Retinal pigment epithelial cell (primary cell): ENCODE results near the gene HEXIM2.

Experiments used
- DNase-seq: peaks from one replicate; pipeline ENCODE4 v3.0.0-alpha.2; 2010; ENCODE audit warnings: low read depth
- H3K4me3 ChIP-seq: 2 replicates; pipeline ENCODE4 v1.5.1; 2011; ENCODE audit warnings: mild to moderate bottlenecking, low read length, control low read depth, moderate library complexity
- TF ChIP-seq, protein P1 (sequence below): conservative IDR thresholded peaks from 2 replicates; pipeline ENCODE4 v1.5.1; 2011; ENCODE audit warnings: low read depth, low read length, control low read depth, inconsistent platforms

The HEXIM2 gene

DNA sequence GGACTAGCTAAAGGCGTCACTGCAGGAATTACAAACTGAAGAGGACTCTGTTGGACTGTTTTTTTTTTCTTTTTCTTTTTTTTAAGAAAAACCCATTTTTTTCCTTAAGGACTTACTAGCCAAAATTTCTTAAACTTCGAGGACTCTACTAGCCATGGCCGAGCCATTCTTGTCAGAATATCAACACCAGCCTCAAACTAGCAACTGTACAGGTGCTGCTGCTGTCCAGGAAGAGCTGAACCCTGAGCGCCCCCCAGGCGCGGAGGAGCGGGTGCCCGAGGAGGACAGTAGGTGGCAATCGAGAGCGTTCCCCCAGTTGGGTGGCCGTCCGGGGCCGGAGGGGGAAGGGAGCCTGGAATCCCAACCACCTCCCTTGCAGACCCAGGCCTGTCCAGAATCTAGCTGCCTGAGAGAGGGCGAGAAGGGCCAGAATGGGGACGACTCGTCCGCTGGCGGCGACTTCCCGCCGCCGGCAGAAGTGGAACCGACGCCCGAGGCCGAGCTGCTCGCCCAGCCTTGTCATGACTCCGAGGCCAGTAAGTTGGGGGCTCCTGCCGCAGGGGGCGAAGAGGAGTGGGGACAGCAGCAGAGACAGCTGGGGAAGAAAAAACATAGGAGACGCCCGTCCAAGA lies 12.5 kb upstream of the HEXIM2 start:
- DNase-seq: no peak
- peak overlapping the region; percentile 96 for H3K4me3 ChIP-seq
- TF ChIP-seq, protein P1, sequence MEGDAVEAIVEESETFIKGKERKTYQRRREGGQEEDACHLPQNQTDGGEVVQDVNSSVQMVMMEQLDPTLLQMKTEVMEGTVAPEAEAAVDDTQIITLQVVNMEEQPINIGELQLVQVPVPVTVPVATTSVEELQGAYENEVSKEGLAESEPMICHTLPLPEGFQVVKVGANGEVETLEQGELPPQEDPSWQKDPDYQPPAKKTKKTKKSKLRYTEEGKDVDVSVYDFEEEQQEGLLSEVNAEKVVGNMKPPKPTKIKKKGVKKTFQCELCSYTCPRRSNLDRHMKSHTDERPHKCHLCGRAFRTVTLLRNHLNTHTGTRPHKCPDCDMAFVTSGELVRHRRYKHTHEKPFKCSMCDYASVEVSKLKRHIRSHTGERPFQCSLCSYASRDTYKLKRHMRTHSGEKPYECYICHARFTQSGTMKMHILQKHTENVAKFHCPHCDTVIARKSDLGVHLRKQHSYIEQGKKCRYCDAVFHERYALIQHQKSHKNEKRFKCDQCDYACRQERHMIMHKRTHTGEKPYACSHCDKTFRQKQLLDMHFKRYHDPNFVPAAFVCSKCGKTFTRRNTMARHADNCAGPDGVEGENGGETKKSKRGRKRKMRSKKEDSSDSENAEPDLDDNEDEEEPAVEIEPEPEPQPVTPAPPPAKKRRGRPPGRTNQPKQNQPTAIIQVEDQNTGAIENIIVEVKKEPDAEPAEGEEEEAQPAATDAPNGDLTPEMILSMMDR: peak; percentile 88

DNA sequence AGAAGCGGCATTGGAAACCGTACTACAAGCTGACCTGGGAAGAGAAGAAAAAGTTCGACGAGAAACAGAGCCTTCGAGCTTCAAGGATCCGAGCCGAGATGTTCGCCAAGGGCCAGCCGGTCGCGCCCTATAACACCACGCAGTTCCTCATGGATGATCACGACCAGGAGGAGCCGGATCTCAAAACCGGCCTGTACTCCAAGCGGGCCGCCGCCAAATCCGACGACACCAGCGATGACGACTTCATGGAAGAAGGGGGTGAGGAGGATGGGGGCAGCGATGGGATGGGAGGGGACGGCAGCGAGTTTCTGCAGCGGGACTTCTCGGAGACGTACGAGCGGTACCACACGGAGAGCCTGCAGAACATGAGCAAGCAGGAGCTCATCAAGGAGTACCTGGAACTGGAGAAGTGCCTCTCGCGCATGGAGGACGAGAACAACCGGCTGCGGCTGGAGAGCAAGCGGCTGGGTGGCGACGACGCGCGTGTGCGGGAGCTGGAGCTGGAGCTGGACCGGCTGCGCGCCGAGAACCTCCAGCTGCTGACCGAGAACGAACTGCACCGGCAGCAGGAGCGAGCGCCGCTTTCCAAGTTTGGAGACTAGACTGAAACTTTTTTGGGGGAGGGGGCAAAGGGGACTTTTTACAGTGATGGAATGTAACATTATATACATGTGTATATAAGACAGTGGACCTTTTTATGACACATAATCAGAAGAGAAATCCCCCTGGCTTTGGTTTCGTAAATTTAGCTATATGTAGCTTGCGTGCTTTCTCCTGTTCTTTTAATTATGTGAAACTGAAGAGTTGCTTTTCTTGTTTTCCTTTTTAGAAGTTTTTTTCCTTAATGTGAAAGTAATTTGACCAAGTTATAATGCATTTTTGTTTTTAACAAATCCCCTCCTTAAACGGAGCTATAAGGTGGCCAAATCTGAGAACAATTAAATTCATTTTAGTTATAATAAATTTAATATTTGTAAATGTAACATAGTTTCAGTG lies 11.7 kb upstream of the HEXIM2 start:
- peak overlapping the region; percentile 96 for H3K4me3 ChIP-seq
- no peak for DNase-seq
- TF ChIP-seq, protein P1: no peak

DNA sequence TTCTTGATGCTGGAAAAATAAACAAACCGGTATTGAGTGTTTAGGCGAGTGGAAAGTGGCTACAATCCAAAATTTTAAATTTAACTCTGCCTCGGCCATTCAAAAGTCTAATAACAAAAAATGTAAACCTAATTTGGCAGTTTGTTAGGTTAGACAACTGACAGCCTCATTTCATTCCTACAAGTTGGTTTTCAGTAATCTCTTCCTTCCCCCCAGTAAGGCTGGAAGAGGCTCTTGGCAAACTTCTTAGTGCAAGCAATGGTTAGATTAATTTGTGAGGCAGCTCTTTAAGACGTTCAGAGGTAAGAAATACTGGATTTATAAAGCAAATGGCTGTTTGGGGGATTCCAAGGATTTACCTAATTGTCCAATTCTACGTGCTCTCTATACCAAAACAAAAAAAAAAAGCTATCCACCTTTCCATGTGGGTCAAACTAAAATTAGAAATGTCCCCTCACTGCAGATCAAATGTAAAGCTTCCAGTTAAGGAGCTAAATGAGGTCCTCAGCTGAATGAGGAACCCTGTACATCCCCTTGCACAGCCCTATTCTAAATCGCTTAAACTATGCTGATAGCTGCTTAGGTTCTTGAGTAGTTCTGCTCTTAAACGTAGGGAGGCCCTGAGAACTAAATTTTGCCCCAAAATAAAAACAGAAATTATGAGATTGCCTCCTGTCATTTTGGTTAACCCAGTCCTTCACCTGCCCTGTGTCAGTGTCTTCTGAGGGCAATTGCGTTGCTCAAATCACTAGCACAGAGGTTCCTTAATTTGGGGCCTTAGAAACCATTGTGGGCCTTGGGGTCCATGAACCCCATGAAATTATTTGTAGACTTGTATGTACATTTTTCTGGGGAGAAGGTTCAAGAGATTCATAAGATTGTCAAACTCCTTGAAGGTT lies 10.5 kb upstream of the HEXIM2 start:
- H3K4me3 ChIP-seq: peak overlapping the region; percentile 96

DNA sequence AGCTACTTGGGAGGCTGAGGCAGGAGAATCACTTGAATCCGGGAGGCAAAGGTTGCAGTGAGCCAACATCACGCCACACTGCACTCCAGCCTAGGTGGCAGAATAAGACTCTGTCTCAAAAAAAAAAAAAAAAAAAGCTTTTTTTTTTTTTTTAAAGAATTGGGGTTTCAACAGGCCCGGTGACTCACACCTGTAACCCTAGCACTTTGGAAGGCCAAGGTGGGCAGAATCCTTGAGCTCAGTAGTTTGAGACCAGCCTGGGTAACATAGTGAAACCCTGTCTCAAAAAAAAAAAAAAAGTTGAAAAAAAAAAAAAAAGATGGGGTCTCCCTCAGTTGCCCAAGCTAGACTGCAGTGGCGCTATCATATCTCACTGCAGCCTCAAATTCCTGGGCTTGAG lies 6.6 kb upstream of the HEXIM2 start:
- TF ChIP-seq, protein P1: no peak
- no peak for DNase-seq
- no peak overlapping the region for H3K4me3 ChIP-seq

More for the DNA sequence above, 10.5 kb upstream of the HEXIM2 start:
- TF ChIP-seq, protein P1: no peak
- no peak for DNase-seq

DNA sequence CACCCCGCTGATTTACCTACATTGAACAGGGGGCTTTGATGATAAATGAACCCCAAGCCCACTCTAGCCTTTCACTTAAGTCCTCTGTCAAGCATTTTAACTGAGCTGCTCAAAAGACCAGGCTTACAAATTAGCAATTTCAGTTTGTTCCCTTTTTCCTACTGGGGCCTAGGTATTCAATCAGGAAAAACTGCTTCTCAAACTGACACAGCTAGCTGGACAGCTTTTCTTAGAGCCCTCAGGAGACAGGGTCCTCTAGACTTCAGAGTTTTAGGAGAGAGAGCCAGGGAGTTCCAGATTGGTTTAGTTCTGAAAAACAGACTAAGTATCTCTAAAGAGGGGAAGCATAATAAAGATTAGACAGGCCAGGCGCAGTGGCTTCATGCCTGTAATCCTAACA lies 6.2 kb upstream of the HEXIM2 start:
- TF ChIP-seq, protein P1: no peak
- no peak for DNase-seq
- no peak overlapping the region for H3K4me3 ChIP-seq

DNA sequence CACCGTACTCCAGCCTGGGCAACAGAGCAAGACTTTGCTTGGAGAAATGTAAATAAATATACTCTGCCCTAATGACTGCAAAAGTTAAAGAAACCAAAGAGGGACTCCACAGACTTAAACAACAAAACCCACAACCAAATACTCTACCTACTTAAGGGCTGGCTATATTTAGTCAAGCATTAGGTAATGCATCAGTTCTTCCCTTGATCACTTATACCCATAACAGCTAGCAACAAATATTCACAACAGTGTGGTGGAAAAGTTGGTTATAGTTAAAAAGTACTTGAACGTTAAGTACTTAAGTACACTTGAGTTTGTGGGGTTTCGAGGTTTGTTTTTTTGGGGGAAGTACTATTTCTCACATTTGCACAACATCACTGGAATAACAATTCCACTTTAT lies 5.4 kb upstream of the HEXIM2 start:
- DNase-seq: no peak
- TF ChIP-seq, protein P1: no peak
- no peak overlapping the region for H3K4me3 ChIP-seq
